NOMO-1 treated with dmso at 0.1 percent for 144 hours (cell line): ENCODE measurements around the gene ZNF891.

ENCODE experiments used
- DNase-seq: peaks from one replicate; lab custom pipeline; 2025; ENCODE audit not compliant: unreplicated experiment; lab: John Stamatoyannopoulos, UW

ZNF891 gene

GRCh38 chr12:133063556-133063955, 66.5 kb downstream of the ZNF891 start:
- no peak for DNase-seq

GRCh38 chr12:133061954-133062353, 68.1 kb downstream of the ZNF891 start:
- no peak for DNase-seq

- DNase-seq = no peak
These were observed 71.6 kb downstream of the ZNF891 start for GRCh38 chr12:133058203-133059113.

- DNase-seq = no peak
These were observed 72.6 kb downstream of the ZNF891 start for GRCh38 chr12:133057446-133057845.
